Activated naive CD8-positive, alpha-beta T cell treated with anti-CD3 and anti-CD28 coated beads, Interleukin-2, amount 10 ng/mL, durations not matched to agents 7 days and 5 days (primary cell): ENCODE measurements around the gene MAMSTR. TPM values are rescaled to one million over a fixed set of nuclear protein-coding genes. Genes with fewer than 3 reads are reported as not detected.
"Not testable (repeated sequence)": the region's sequence is repeated elsewhere in the genome, so short reads cannot be mapped to it uniquely, and the experiment has no call there.

ENCODE experiments used
- ATAC-seq: fragments of 150-1000 bp; cut with Tn5 transposase; one replicate; pipeline ENCODE4 v1.10.0; 2021; ENCODE audit warnings: low read depth, moderate library complexity
- POLR2A ChIA-PET: fragments of 350-600 bp; sonication (Branson Sonifier 250); formaldehyde crosslinking; loops from one replicate; lab custom pipeline; 2021; ENCODE audit warnings: antibody characterized with exemption; lab: Charles Lee
- DNase-seq: peaks from one replicate; pipeline ENCODE4 v3.0.0; 2021
- H3K27ac Mint-ChIP-seq: one replicate; pipeline ENCODE4 v1.8.0; 2022; ENCODE audit warnings: mild to moderate bottlenecking, mixed read lengths
- H3K27me3 Mint-ChIP-seq: one replicate; pipeline ENCODE4 v1.8.0; 2022; ENCODE audit warnings: mild to moderate bottlenecking, moderate library complexity, mixed read lengths
- H3K36me3 Mint-ChIP-seq: one replicate; pipeline ENCODE4 v1.8.0; 2021; ENCODE audit warnings: mild to moderate bottlenecking, mixed read lengths
- H3K4me1 Mint-ChIP-seq: one replicate; pipeline ENCODE4 v1.8.0; 2021; ENCODE audit warnings: mixed read lengths
- H3K4me3 Mint-ChIP-seq: one replicate; pipeline ENCODE4 v1.8.0; 2022; ENCODE audit warnings: mild to moderate bottlenecking, moderate library complexity, mixed read lengths
- H3K9me3 Mint-ChIP-seq: one replicate; pipeline ENCODE4 v1.8.0; 2021; ENCODE audit warnings: mixed read lengths
- total RNA-seq, 2 experiments: library from RNA; stranded (reverse); gene quantifications; one replicate each; pipeline ENCODE4 v1.2.3, GENCODE V29; 2021

Gene MAMSTR
- 1 to 10 TPM; 1.5 to 2.1 TPM for total RNA-seq

DNA sequence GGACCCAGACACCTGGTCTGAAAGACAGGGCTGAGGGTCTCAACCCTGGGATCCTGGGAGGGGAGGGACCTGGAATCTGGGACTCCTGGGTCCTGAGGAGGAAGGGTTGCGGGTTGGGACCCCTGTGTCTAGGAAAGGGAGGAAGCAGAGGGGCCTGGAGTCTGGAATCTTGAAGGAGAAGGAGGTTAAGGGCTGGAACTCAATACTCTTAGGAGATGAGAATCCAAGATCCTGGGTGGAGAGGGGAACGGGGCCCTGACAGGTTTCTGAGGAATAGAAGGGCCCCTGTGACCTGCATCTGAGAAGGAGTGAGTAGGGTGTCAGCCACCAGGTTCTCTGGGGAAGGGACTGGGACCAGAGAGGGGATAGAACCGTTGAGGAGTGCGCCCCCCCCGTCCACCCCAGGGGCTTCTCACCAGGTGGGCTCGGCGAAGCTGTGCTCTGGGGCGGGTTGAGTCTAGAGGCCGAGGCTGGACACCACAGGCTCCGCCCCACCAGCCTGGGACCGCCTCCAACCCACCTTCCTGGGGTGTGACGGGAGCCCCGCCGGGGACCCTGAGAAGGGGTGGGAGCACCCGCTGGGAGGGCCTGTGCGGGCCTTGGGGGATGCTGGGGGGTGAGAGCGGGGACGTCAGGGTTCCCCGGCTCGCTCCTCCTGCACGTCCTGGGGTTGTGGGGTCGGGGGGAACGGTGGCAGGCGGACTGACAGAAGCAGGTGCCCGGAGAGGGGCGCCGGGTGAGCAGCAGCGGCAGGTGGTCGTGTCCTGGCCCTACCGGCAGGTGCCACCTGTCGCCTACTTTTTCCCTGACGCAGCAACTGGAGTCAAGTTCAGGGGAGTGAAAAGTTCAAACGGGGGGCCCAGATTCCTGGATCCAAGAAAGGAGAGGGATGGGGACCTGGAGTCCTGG is at the start of gene MAMSTR:
MAMSTR (minus strand) TSS at position 463 of the 909 bp plus-strand sequence. CDS start 694 bp downstream, outside the sequence.
- Mint-ChIP-seq H3K4me1 (peaks cover 11% of the 10 kb centered on the region), H3K4me3 (peak within 1 kb of the TSS; percentile 88), H3K27me3 (peaks cover 1% of the 10 kb centered on the region), H3K9me3 (no peaks in the 10 kb centered on the region), H3K27ac (peak within 1 kb of the TSS; percentile 94), H3K36me3 (no peaks in the 10 kb centered on the region)
- no peak for DNase-seq
- POLR2A ChIA-PET, result no interaction called here
- no peak for ATAC-seq

GRCh38 chr19:48768994-48769713 is 49.6 kb upstream of the MAMSTR start:
- H3K27me3 Mint-ChIP-seq, result peaks cover 19% of the 10 kb centered on the region
- DNase-seq (no peak), ATAC-seq (no peak)
- H3K4me1 Mint-ChIP-seq, result no peaks in the 10 kb centered on the region
- H3K4me3 Mint-ChIP-seq, result no peak overlapping the region
- POLR2A ChIA-PET, result no interaction called here
- no peak overlapping the region for H3K27ac Mint-ChIP-seq
- no peaks in the 10 kb centered on the region for H3K9me3 Mint-ChIP-seq
- no peaks in the 10 kb centered on the region for H3K36me3 Mint-ChIP-seq

DNA sequence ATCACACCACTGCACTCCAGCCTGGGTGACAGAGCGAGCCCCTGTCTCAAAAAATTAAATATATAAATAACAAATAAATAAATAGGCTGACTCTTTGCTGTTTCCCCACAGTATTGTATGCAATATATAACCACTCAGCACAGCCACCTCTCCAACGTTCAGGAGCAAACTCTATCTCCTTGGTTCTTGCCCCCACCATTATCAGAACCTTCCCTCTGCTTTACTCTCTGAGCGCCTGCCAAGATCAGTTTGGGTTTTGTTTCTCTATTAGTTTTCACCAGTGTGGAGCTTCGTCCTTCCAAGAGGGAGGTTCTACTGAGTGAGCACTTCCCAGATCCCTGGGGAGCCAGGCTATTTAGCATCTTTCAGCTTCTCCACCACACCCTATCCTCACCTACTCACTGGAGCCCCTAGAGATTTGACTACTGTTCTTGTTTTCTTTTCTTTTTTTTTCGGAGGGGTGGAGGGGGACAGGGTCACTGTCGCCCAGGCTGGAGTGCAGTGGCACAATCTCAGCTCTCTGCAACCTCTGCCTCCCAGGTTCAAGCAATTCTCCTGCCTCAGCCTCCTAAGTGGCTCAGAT is 48.7 kb upstream of the MAMSTR start:
- H3K4me3 Mint-ChIP-seq, DNase-seq, H3K9me3 Mint-ChIP-seq, H3K36me3 Mint-ChIP-seq, ATAC-seq, POLR2A ChIA-PET, H3K27ac Mint-ChIP-seq, H3K4me1 Mint-ChIP-seq: not testable (repeated sequence)
- H3K27me3 Mint-ChIP-seq, result peaks cover 19% of the 10 kb centered on the region

DNA sequence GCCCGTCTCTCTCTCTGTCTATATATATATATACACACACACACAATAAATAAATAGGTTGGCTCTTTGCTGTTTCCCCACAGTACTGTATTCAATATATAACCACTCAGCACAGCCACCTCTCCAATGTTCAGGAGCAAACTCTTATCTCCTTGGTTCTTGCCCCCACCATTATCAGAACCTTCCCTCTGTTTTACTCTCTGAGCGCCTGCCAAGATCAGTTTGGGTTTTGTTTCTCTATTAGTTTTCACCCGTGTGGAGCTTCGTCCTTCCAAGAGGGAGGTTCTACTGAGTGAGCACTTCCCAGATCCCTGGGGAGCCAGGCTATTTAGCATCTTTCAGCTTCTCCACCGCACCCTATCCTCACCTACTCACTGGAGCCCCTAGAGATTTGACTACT is 46.3 kb upstream of the MAMSTR start:
- H3K9me3 Mint-ChIP-seq, POLR2A ChIA-PET, H3K4me1 Mint-ChIP-seq, H3K27ac Mint-ChIP-seq, H3K4me3 Mint-ChIP-seq, H3K36me3 Mint-ChIP-seq, DNase-seq, ATAC-seq: not testable (repeated sequence)
- H3K27me3 Mint-ChIP-seq, result peaks cover 24% of the 10 kb centered on the region

DNA sequence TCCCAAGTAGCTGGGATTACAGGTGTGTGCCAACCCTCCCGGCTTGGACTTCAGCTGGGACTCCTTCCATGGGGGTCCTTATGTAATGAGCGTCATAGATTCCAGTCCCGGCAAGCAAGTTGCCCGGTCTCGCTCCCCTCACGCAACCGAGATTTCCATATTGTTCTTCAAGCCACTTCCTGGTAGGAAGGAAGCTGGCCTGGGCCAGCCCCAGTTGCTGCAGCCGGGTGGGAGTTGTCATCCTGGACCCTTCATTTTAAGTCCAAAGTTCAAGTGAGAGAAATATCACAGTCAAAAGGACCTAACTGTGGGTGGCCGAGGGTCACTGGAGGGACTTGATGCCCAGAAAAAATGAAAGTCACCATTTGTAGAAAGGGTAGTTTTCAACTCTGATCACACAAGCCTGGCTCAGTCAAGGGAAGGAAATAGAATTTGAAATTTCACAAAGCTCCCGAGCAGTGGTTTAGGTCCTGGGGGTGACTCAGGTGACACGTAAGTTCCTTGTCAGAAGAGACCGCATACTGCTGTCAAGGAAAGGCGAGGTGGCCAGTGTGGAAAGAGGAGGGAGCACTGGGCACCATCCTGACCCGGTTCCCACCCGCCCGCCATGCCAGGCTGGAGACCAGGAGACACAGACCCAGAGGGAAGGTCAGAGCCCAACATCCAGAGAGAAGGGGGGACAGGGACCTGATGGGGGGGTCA is 41.1 kb upstream of the MAMSTR start:
- no peak for DNase-seq
- Mint-ChIP-seq H3K36me3 (no peaks in the 10 kb centered on the region), H3K4me3 (peak overlapping the region; percentile 37), H3K4me1 (peaks cover 8% of the 10 kb centered on the region), H3K27ac (peak overlapping the region; percentile 56), H3K9me3 (no peaks in the 10 kb centered on the region), H3K27me3 (peaks cover 8% of the 10 kb centered on the region)
- peak; percentile 22 for ATAC-seq
- POLR2A ChIA-PET, result no interaction called here

GRCh38 chr19:48757741-48758144 is 38.2 kb upstream of the MAMSTR start:
- Mint-ChIP-seq H3K9me3 (no peaks in the 10 kb centered on the region), H3K27ac (no peak overlapping the region), H3K27me3 (peaks cover 25% of the 10 kb centered on the region), H3K36me3 (no peaks in the 10 kb centered on the region), H3K4me1 (peaks cover 16% of the 10 kb centered on the region), H3K4me3 (no peak overlapping the region)
- ATAC-seq (no peak), DNase-seq (no peak)
- POLR2A ChIA-PET, result no interaction called here

GRCh38 chr19:48757089-48757675 is 37.7 kb upstream of the MAMSTR start:
- DNase-seq, result no peak
- H3K27ac Mint-ChIP-seq, result no peak overlapping the region
- H3K4me3 Mint-ChIP-seq, result no peak overlapping the region
- POLR2A ChIA-PET, result no interaction called here
- ATAC-seq, result no peak
- H3K27me3 Mint-ChIP-seq, result peaks cover 22% of the 10 kb centered on the region
- no peaks in the 10 kb centered on the region for H3K36me3 Mint-ChIP-seq
- no peaks in the 10 kb centered on the region for H3K9me3 Mint-ChIP-seq
- peaks cover 17% of the 10 kb centered on the region for H3K4me1 Mint-ChIP-seq

GRCh38 chr19:48756686-48757085 is 37.2 kb upstream of the MAMSTR start:
- ATAC-seq (no peak), DNase-seq (no peak)
- Mint-ChIP-seq H3K4me3 (no peak overlapping the region), H3K36me3 (no peaks in the 10 kb centered on the region), H3K27me3 (peaks cover 26% of the 10 kb centered on the region), H3K9me3 (no peaks in the 10 kb centered on the region), H3K4me1 (peaks cover 19% of the 10 kb centered on the region), H3K27ac (no peak overlapping the region)
- POLR2A ChIA-PET, result no interaction called here

- H3K9me3 Mint-ChIP-seq, result no peaks in the 10 kb centered on the region
- POLR2A ChIA-PET, result interaction anchor here (0.6 kb wide), 1 partner anchor 210 kb away, joined by 3 read pairs; no protein-coding TSS in a partner anchor
- H3K27me3 Mint-ChIP-seq, result peaks cover 31% of the 10 kb centered on the region
- H3K4me1 Mint-ChIP-seq, result peaks cover 21% of the 10 kb centered on the region
- no peak for ATAC-seq
- H3K36me3 Mint-ChIP-seq, result no peaks in the 10 kb centered on the region
- no peak overlapping the region for H3K27ac Mint-ChIP-seq
- no peak for DNase-seq
- H3K4me3 Mint-ChIP-seq, result no peak overlapping the region
Observed at GRCh38 chr19:48756212-48756611, 36.7 kb upstream of the MAMSTR start.

- ATAC-seq (no peak), DNase-seq (no peak)
- Mint-ChIP-seq H3K4me1 (peaks cover 21% of the 10 kb centered on the region), H3K27ac (no peak overlapping the region), H3K27me3 (peaks cover 35% of the 10 kb centered on the region), H3K36me3 (no peaks in the 10 kb centered on the region), H3K4me3 (no peak overlapping the region), H3K9me3 (no peaks in the 10 kb centered on the region)
- POLR2A ChIA-PET, result interaction anchor here (0.6 kb wide), 1 partner anchor 210 kb away, joined by 3 read pairs; no protein-coding TSS in a partner anchor
Observed at GRCh38 chr19:48755787-48756186, 36.3 kb upstream of the MAMSTR start.

DNA sequence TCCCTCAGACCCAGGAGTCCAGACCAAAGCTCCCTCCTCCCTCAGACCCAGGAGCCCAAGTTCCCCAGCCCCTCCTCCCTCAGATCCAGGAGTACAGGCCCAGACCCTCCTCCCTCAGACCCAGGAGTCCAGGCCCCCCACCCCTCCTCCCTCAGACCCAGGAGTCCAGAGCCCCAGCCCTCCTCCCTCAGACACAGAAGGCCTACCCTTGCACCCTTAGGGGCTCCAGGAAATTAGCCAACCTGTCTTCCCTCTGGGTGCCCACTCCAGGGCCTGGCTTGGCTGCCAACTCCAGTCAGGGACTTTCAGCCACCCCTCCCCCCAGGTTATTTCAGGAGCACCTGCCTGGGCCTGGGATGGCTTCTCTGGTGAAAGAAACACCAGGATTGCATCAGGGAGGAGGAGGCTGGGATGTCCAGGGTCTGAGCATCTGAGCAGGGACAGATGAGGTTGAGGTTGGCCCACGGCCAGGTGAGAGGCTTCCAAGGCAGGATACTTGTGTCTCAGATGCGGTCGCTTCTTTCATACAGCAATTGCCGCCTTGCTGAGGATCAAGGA is 35.6 kb upstream of the MAMSTR start, which contains the start of gene FGF21:
FGF21 (plus strand) TSS at position 441 of the 558 bp plus-strand sequence. CDS start 713 bp downstream, outside the sequence.
- ATAC-seq (no peak), DNase-seq (no peak)
- peaks cover 35% of the 10 kb centered on the region for H3K27me3 Mint-ChIP-seq
- no peak within 1 kb of the TSS for H3K4me3 Mint-ChIP-seq
- POLR2A ChIA-PET, result no interaction called here
- H3K36me3 Mint-ChIP-seq, result no peaks in the 10 kb centered on the region
- H3K9me3 Mint-ChIP-seq, result no peaks in the 10 kb centered on the region
- peaks cover 15% of the 10 kb centered on the region for H3K4me1 Mint-ChIP-seq
- no peak within 1 kb of the TSS for H3K27ac Mint-ChIP-seq
